Astrocyte (in vitro differentiated cells and primary cell): ENCODE measurements around the gene LRCH1.

Source experiments
- CTCF ChIP-seq: IDR thresholded peaks from 2 replicates; pipeline ENCODE4 v1.5.1; 2011; ENCODE audit warnings: low read depth, mild to moderate bottlenecking, inconsistent platforms, low read length, moderate library complexity; ENCODE audit not compliant: insufficient read depth
- EZH2 ChIP-seq: IDR thresholded peaks from 2 replicates; pipeline ENCODE4 v1.6.1; 2012; ENCODE audit warnings: mild to moderate bottlenecking, low read length, inconsistent platforms; ENCODE audit not compliant: insufficient read depth

GRCh38 chr13:46712524-46712923, 159.6 kb downstream of the LRCH1 start:
- TF ChIP-seq CTCF (no peak), EZH2 (no peak)
